ENCODE measurements around the gene GADL1. TPM values are rescaled to one million over a fixed set of nuclear protein-coding genes. Genes with fewer than 3 reads are reported as not detected.

The GADL1 gene
- total RNA-seq, 1 donor from 2014 or later, result 7.7 TPM

DNA sequence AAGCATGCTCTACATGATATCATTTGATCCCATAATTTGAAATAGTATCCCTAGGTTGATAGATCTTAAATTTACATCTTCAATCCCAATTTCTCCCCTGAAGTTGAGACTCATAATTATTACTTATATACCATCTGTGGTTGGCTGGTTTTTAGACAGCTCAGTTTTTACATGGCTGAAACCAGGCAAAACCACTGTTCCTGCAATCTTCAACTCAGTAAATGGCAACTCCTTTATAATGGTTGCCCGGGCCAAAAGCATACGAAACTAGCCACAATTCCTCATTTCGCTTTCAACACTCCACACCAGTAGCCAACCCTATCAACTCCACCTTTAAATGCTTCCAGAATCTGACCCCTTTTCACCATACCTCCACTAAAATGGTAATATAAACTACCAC is 169.6 kb downstream of the GADL1 start:
- DNase-seq (ENCODE audit: low spot score), result no peak

DNA sequence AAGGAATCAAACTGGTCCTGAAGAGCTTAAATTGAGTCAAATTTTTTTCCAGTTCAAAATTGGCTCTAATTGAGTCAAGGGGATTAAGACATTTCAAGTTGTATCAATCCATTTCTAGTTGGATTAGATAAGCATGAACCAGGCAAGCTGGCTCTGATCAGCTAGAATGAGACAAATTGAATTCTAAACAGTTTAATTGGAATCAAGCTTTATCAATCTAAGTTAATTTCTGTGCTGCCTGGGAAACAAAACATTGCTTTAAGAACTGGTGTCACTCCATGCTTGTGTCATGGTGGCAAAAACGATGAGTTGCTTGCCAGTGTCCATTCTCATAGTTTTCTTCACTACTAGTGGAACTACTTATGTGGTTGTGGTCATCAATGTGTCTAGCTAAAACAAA is 171.2 kb downstream of the GADL1 start:
- no peak for DNase-seq (ENCODE audit: low spot score)

DNA sequence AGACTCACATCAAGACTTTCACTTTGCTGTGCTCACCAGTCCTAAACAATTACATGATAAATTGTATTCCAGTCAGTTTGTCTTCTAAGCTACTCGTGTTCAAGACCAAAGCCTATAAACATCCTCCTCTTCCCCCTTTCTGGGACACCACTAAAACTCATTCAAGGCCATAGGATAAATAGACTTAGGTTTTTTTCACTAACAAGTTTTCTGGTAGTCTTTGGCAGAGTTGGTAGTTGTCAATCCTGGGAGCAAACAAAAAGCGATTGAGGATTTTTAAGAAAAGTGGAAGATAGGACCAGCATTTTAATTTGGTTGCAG is 173.2 kb downstream of the GADL1 start:
- no peak for DNase-seq (ENCODE audit: low spot score)

DNA sequence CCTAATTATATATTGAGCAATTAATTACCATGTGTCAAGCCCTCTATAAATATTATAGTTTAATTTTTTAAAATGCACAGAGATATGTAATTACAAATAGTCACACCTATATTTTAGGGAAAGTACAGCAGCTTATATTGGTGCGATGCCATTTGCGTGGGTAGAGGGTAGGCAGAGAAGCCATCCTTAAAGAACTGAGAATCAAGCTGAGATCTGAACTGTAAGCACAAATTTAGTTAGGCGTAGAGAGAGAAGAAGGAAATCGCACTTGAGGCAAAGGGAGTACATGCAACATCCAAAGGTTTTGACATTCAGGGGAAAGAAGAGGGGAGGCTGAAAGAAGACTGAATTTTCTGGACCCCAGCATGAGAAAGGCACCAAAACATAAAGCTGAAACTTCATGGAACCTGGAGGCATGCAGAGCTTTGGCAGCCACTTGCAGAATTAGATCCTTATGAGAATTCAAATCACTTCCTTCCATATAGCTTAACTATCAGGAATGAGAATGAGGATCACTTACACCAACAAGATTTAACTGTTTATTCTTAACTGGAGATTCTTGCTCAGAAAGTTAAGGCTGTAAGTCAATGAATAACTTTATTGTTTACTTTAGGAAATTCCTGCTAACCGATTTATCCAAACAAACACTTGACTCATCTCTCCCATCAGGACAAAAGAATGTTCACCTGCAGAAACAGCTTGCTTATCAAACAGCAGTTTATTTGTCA is 173.7 kb downstream of the GADL1 start:
- no peak for DNase-seq (ENCODE audit: low spot score)

DNA sequence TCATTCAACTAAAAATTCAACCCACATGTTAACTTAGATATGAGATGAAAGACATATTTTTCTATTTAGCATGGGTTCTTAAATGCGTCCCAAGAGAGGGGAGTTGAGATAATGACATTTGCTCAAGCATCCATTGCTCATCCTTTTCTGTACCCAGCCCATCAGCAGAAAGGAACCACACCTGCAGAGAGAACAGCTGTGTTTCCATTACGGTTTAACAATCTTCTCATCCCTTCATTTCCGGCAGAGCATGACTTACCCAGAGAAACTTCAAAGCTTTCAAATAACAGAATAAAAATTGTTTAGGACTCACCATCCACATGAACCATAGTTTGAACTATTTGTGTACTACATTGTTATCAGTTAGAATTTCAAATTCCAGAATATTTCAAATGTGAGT is 174.9 kb downstream of the GADL1 start:
- no peak for DNase-seq (ENCODE audit: low spot score)

DNA sequence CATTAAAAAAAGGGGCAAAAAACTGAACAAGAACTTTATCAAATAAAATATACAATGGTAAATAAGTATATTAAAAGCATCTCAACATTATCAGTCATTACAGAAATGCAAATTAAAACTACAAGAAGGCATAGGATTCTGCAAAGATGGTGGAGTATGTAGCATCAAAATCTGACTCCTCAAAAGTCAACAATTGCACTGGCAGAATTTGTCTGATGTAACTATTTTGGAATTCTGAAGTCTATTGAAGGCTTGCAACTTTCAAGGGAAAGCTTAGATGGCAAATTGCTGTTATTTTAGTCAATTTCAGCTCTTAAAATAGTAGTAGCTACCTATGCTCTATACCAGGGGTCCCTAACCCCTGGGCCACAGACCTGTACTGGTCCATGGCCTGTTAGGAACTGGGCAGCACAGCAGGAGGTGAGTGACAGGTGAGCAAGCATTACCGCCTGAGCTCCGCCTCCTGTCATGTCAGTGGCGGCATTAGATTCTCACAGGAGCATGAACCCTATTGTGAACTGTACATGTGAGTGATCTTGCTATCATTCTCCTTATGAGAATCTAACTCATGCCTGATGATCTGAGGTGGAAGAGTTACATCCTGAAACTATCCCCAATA is 180.5 kb downstream of the GADL1 start:
- DNase-seq (ENCODE audit: low spot score), result no peak

DNA sequence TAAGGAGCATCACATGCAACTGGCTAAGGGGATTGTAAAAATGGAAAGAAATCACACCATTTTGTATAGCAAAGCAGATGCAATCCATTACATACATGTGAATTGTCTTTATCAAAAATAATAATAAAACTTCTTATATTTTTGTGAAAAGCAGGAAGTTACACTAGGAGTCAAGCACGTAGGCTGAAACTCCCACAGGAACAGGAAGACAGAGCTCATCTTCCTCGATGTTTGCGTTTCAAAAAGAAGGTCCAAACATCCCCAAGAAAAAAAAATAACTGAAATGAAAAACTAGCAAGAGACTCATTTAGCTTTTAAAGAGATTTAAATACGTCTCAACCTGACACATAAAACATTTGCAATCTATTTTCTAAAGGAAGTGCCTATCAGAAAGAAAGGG is 181.5 kb downstream of the GADL1 start:
- no peak for DNase-seq (ENCODE audit: low spot score)

DNA sequence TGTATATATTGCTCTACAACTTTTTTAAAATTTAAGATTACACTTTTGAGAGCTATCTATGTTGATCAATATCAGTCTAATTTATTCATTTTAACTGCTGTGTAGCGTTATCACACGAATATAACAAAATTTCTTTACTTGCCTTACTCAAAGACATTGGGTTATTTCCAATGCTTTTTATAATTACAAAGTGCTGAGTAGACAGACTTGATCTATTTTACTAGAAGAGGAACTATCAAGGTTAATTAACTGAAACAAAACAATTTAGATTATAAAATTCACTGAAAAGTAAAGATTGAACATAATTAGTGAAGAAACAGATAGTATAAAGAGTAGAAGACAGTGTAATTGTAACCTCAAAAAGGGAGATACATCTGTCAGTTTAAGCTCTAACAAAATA is 182.6 kb downstream of the GADL1 start:
- no peak for DNase-seq (ENCODE audit: low spot score)

DNA sequence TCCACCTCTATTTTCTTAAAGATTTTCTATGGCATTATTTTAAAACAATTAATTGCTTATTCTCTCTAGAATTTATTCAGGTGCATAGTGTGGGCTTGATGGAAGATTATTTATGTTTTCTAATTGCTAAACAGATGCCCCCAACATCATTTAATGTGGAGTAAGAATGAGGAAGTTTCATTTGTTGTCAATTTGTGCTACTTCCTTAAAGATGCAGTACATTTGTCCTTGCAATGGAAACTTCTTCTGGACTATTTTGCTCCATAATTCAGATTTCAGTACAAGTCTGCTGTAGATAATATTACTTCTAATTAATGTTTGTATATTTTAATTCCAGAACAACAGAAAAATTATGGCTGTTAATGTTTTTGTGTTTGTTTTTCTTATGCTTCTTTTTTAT is 183.3 kb downstream of the GADL1 start:
- no peak for DNase-seq (ENCODE audit: low spot score)

DNA sequence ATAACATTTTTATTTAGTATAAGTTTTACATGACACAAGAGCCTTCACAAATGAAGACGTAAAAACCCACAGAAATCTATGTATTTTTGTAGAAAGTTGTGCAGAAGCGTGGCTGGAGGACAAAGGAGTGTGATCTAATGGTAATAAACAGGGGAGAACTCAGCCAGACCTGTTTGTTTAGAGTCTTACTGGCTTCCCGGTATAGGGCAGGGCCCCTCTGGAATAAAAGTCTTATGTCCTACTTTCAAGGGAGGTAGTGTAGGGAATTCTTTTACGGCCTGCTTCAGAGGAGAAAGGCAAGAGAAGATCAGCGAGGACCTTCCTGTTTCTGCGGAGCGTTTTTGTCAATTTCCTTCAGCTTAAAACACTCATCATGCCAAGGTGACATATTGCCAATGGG is 184.4 kb downstream of the GADL1 start:
- no peak for DNase-seq (ENCODE audit: low spot score)

DNA sequence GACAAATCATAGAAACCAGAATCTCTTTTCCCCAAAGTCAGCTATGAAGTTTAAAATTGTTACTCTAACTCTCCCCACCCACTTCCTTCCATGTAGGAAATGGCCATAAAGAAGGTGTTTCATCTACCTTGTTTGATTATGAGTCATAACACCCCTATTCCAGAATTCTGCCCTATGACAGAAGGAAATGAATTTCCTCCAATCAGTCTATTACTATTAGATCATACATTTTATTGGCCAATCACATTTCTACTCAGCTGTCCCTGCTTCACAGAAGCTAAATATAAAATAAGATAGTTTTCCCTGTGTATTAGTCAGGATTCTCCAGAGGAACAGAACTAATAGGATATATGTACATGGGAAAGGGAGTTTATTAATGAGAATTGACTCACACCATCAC is 186.0 kb downstream of the GADL1 start:
- DNase-seq (ENCODE audit: low spot score), result no peak

DNA sequence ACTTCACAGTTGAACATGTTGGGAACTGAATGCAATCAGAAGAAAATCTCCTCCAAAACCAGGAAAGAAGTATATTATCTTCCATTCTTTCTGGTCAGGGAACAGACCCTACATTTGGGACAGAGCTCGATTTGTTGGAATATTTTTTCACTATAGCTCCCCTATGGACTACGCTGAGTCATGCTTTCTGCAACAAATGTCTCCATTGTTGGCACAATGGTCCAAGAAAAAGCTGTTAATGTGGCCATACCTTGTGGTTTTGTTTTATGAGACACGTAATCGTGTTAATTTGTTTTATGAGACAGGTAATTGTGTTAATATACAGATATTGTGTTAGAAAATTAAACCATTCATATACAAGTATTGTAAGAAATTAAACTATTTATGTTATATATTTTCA is 186.6 kb downstream of the GADL1 start:
- no peak for DNase-seq (ENCODE audit: low spot score)

DNA sequence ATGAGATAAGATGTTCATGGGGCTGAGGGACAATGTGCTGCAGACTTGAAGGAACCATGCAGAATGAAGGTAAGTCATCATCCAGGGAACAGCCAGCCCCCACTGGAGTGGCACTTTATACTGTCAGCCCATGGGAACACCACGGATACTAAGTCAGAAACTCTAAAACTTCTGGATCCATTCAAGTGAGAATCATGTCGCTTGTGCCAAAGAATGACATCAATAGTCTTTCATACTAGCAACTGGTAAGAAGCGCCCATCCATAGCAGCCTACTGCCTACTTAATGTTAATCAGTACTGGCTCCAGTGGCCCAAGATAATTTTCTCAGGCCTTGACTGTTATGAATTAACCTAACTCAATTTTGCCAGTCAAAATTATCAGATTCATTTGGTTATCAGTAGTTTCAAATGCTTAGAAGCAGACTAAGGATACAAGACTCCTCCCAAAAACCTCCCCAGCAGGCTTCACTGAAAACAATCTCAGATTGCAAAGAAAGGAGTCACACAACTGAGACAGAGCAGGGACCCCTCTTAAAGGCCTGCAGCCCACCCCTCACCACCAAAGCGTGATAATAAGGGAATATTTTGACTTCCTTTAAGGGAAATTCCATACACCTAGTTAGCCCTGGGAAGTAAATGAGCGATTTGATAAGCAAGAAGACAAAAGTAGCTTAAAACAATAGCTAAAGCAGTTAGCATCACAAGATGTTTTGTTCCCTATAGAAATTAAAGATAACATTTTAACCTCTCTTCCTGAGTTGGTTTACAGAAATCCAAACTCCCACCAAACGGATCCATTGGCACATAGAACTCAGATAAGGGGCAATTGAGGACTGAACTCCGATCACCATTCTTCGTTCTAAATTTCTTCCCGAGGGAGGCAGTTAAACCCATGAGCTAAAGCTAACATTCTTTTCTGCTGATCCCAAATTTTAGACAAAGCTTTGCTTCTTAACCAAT is 189.2 kb downstream of the GADL1 start:
- no peak for DNase-seq (ENCODE audit: low spot score)

DNA sequence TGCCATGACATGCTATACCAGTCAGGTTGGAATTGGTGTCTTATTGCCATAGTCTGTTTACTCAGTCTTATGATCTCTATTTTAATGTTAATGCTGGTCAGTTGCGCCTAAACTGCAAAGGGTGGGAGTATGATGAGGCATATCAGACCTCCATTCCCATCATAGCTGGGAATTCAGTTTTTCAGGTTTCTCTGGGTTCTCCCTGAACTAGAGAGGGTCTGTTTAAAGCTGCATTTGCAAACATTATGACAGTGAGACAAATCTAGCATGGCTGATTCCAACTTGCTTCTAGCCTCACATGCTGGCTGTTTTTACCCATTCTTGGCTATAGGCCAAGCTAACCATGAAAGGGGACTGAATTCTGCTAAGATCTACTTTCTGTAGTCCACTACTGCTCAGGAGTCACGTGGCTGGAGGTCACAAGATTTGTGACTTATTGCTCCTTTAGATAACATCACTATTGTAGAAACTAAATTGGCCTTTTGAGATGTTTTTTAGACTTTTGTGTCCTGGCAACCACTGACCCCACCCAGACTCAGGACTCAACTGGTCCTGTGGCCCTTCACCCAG is 191.5 kb downstream of the GADL1 start:
- DNase-seq (ENCODE audit: low spot score), result no peak

DNA sequence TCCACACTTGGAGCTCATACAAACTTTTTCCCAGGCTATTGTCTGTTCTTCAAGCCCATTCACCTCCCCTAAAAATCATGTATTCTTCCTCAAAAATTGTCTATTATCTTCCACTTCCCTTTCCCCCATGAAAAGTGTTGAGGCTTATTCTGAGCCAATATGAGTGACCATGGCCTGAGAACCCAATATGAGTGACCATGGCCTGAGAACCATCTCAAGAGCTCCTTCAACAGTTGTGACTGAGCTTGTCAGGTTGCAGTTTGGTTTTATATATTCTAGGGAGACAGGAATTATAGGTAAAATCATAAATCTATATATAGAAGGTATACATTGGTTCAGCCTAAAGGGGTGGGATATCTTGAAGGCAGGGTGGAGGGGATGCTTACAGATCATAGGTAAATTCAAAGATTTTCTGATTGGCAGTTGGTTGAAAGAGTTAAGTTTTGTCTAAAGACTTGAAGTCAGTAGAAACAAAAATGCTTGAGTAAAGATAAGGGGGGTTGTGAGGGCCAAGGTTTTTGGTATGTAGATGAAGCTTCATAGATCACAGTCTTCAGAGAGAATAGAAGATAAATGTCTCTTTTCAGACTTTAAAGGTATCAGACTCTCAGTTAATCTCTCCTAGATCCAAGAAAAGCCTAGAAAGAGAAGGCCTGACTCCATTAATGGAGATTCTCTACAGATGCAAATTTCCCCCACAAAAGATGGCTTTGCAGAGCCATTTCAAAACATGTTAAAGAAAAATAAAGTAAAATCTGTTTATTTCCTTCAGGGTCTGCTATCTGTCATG is 192.2 kb downstream of the GADL1 start:
- peak; percentile 81 for DNase-seq (ENCODE audit: low spot score)

DNA sequence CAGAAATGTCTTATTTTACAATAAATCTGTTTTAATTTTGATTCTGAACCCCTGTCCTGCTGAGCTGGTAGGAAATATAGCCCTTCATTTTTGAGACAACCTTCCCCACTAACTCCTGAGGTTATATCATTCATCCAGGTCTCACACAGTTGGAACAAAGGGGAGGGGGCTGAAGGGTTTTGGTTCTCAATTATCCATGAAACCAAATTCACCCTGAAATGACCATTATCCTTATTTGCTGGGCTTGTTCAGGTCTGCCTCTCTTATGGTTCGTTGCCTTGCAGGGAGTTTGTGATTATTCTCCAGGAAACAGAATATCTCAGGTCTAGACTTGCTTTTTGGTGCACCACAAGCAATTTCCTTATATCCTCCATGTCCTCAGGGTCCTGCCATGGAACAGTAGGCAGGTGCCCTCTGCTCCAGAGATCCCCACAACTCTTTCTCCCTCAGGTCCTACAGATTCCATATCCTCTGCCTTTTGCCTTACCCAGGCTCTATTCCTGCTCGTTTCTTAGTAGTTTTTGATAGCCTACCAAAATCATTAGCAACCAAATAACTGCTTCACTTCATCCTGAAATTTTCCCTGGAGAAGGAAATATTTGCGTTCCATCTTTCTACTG is 193.6 kb downstream of the GADL1 start:
- no peak for DNase-seq (ENCODE audit: low spot score)

DNA sequence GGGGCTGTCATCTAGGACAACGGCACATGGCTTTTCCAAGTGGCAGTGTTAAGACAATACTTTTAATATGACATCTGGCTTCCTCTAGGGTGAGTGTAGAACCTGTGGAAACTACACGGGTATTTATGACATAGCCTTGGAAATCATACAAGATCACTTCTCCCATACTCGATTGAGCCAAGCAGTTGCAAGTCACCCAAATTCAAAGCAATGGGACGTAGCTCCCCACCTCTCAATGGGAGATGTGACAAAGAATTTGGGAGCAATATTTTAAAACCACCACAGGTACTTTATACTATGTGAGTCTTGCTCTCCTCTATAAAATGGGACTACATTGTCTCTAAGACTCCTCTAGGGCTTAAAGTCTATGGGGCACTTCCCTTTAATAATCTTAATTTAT is 194.5 kb downstream of the GADL1 start:
- no peak for DNase-seq (ENCODE audit: low spot score)

DNA sequence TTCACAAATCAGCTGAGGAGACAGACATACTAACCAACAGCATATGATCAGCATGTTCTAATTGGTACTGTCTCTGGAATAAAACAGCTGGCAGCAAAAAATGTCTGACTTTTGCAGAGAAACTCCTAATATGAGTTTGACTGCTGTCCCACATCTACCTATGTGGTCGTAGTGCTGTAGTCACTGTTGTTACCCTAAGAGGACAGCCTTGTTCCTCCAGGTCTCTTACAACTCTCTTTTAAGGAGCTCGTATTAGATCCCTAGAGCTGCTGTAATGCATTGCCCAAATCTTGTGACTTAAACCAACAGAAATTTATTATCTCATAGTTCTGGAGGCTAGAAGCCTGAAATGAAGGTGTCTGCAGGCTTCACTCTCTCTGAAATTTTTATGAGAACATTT is 195.9 kb downstream of the GADL1 start:
- no peak for DNase-seq (ENCODE audit: low spot score)

DNA sequence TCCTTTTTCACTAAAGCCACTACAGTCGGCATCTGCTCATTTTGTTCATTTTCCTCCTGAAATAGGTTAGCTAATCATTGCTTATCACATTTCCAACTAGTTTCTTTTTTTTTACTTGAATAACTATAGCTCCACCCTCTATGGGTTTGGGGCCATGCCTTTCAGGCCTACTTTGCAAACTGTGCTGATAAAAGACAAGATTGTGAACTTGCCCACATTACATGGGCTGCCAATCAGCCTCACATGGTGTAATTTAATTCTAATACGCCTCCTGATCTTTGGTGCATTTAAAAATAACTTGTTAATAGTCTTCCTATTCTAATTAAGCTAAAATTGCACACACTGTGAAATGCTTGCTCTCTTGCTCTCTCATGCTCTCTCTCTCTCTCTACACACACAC is 197.6 kb downstream of the GADL1 start:
- no peak for DNase-seq (ENCODE audit: low spot score)

DNA sequence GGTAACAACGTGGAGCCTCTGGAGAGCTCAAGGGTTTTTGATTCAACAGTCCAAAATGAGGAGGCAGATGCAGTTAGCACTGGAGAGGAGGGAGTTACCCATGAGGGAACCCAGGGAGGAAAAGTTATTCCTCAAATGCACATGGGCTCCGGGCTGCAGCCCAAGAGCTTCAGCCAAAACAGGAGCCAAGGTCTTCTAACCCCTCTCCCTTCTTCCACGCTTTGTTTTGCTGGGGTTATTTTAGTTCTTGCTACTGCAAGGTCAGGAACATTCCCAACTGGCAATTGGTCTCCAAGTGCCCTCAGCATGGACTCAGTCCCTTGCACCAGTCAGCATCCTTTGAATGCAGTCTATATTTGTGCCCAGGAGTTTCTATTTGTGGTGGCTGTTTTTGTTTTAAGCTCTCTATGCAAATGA is 198.1 kb downstream of the GADL1 start:
- no peak for DNase-seq (ENCODE audit: low spot score)

All from umbilical cord (tissue), 2 donors.